AG04450 (cell line): ENCODE results near the gene FAM20C. TPM values are rescaled to one million over a fixed set of nuclear protein-coding genes. Genes with fewer than 3 reads are reported as not detected.

Experiments used
- CTCF ChIA-PET: fragments of 300-600, 350-600 bp; formaldehyde crosslinking; extraction: SDS; loops from one replicate; lab custom pipeline; 2022; ENCODE audit warnings: antibody characterized with exemption, inconsistent platforms; lab: Charles Lee
- POLR2A ChIA-PET: fragments of 350-600 bp; formaldehyde crosslinking; extraction: SDS; loops from one replicate; lab custom pipeline; 2021; ENCODE audit warnings: antibody characterized with exemption, inconsistent platforms; lab: Yijun Ruan, JAX
- DNase-seq: peaks from one replicate; pipeline ENCODE4 v3.0.0-alpha.2; 2011; ENCODE audit warnings: low read depth, low spot score
- H3K27ac ChIP-seq: one replicate; pipeline ENCODE4 v1.5.1; 2012; ENCODE audit warnings: low read depth, low read length, control low read depth
- H3K27me3 ChIP-seq: one replicate; pipeline ENCODE4 v1.6.0; 2012; ENCODE audit warnings: low read length; ENCODE audit not compliant: control insufficient read depth, insufficient read depth
- H3K4me3 ChIP-seq: 2 replicates; pipeline ENCODE4 v1.5.1; 2011; ENCODE audit warnings: mild to moderate bottlenecking, low read depth, low read length, control low read depth
- H3K9me3 ChIP-seq: 2 replicates; pipeline ENCODE4 v1.5.1; 2012; ENCODE audit warnings: low read length; ENCODE audit not compliant: control insufficient read depth, insufficient read depth
- CTCF ChIP-seq: IDR thresholded peaks from 2 replicates; pipeline ENCODE4 v1.5.1; 2011; ENCODE audit warnings: low read depth, low read length, control low read depth, inconsistent platforms
- polyA plus RNA-seq: library from polyadenylated mRNA; depleted of rRNA; stranded (reverse); fragments of >200 nt; gene quantifications from 2 replicates; pipeline ENCODE4 v1.2.3, GENCODE V29; 2011

FAM20C gene
- polyA plus RNA-seq, 1 experiment, result 34.5 TPM

- Histone ChIP-seq H3K9me3 (peaks cover 17% of the 10 kb centered on the region; the same call in 1 of the 2 replicates), H3K27me3 (no peaks in the 10 kb centered on the region), H3K4me3 (peak overlapping the region; percentile 65), H3K27ac (peak overlapping the region; percentile 83)
- ChIA-PET CTCF (interaction anchor here (1.0 kb wide), 1 partner anchor 34 kb away, joined by 3 read pairs; no protein-coding TSS in a partner anchor), POLR2A (interaction anchor here (0.7 to 2.4 kb wide), 17 partner anchors 10 to 473 kb away, joined by 3 to 19 read pairs (median 4); no protein-coding TSS in a partner anchor)
- TF ChIP-seq CTCF, result no peak
- peak; percentile 68 for DNase-seq
These were observed 1.0 kb upstream of the FAM20C start for GRCh38 chr7:191105-191980.

GRCh38 chr7:192701-193480 lies 520 bp downstream of the FAM20C start:
- ChIA-PET POLR2A (interaction anchor here (0.6 to 2.4 kb wide), 11 partner anchors 11 to 133 kb away, joined by 3 to 19 read pairs (median 6); no protein-coding TSS in a partner anchor), CTCF (interaction anchor here (0.9 to 1.1 kb wide), 2 partner anchors 7 to 129 kb away, joined by 3 to 4 read pairs; no protein-coding TSS in a partner anchor)
- no peak for TF ChIP-seq CTCF
- Histone ChIP-seq H3K27me3 (no peaks in the 10 kb centered on the region), H3K27ac (no peak overlapping the region), H3K9me3 (peaks cover 2% of the 10 kb centered on the region; the same call in 1 of the 2 replicates), H3K4me3 (peak overlapping the region; percentile 89)
- no peak for DNase-seq

- H3K27ac ChIP-seq, result peak overlapping the region; percentile 21
- H3K27me3 ChIP-seq, result no peaks in the 10 kb centered on the region
- no peak for TF ChIP-seq CTCF
These were observed 1.3 kb downstream of the FAM20C start for GRCh38 chr7:193481-194251.

GRCh38 chr7:194252-195009 lies 2.1 kb downstream of the FAM20C start:
- no peak for DNase-seq
- H3K27me3 ChIP-seq, result no peaks in the 10 kb centered on the region
- CTCF ChIA-PET, result interaction anchor here (0.6 to 1.0 kb wide), 2 partner anchors 27 to 131 kb away, joined by 3 to 4 read pairs; no protein-coding TSS in a partner anchor
- no peaks in the 10 kb centered on the region; the same call in 1 of the 2 replicates for H3K9me3 ChIP-seq
- POLR2A ChIA-PET, result interaction anchor here (0.6 to 0.7 kb wide), 2 partner anchors 11 to 40 kb away, joined by 3 read pairs; no protein-coding TSS in a partner anchor
- no peak for TF ChIP-seq CTCF
- peak overlapping the region; percentile 39 for H3K27ac ChIP-seq
- H3K4me3 ChIP-seq, result peak overlapping the region; percentile 89

More at GRCh38 chr7:193481-194251, 1.3 kb downstream of the FAM20C start:
- CTCF ChIA-PET, result interaction anchor here (1.1 kb wide), 1 partner anchor 129 kb away, joined by 3 read pairs; no protein-coding TSS in a partner anchor
- Histone ChIP-seq H3K9me3 (no peaks in the 10 kb centered on the region; the same call in 1 of the 2 replicates), H3K4me3 (peak overlapping the region; percentile 89)
- DNase-seq, result no peak
- POLR2A ChIA-PET, result interaction anchor here (2.1 to 2.4 kb wide), 2 partner anchors 38 to 129 kb away, joined by 13 to 19 read pairs; no protein-coding TSS in a partner anchor
